NCI-H345 treated with DMSO at 0.1 percent for 48 hours (cell line): Measurements from ENCODE around the gene LOXHD1.

ENCODE experiments used
- DNase-seq: peaks from one replicate; lab custom pipeline; 2025; ENCODE audit not compliant: unreplicated experiment; lab: John Stamatoyannopoulos, UW

LOXHD1 gene

DNA sequence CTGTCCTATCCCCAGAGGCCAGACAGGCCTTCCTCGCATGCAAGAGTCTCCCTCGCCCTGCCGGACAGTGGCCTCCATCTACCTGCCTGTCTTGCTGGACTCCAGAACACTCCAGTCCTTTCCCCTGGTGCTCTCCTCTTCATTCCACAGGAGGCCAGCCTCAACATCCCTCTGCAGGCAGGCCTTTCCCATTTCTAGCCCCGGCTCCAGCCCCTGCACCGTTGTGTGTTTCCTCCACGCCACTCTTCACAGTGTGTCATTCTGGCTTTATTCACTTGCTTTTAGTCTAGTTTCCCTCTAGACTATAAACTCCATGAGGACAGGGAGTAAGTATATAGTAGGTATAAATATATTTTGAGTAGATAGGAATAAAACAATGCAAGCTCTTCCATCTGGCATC, 81.2 kb downstream of the LOXHD1 start:
- no peak for DNase-seq

DNA sequence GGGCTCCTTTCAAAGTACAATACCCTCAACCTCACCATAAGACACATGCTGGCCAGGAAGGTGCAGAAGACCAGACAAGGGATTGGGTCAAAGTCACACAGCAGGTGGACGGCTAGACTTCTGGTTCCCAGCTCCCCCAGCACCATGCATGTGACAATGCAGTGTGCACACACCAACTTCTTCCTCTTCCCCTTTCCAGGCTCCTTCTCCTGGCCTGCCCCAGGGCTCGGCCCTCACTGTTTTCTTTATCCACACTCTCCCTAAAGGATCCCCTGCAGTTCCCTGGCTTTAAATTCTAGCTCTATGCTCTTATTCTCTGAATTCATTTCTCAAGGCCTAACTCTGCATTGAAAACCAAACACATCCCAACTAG, 82.3 kb downstream of the LOXHD1 start:
- no peak for DNase-seq

DNA sequence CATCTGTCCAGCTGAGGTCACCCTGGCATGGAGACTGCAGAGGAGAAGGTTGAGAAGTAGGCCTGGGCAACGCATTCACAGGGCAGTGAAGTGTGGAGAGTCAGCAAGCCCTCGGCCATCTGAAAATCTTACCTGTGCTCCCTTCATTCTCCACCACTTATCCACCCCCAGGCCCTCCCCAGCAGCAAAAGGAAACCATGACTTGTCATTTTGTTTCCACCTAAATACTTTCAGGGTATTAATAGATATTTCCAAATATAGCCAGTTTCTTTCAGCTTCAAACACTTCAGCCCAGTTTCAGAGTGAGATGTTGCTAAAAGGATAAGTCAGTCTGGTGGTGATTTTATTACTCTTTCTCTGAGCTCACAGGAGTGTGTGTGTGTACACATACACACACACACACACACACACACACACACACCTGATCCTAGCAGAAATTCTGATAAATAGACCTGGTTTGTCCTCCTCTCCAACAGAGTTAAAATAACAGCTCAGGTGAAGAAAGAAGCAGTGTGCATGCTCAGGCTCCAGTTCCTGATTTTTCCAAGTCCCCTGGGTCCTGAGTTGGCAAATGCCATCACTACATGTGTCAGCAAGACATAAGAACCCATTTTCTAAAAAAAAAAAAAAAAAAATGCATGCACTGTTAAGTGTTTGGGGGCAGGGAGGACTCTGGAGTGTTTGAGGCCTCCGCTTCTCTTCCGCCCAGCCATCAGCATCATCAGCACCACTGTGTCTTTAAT, 82.8 kb downstream of the LOXHD1 start:
- DNase-seq = no peak

DNA sequence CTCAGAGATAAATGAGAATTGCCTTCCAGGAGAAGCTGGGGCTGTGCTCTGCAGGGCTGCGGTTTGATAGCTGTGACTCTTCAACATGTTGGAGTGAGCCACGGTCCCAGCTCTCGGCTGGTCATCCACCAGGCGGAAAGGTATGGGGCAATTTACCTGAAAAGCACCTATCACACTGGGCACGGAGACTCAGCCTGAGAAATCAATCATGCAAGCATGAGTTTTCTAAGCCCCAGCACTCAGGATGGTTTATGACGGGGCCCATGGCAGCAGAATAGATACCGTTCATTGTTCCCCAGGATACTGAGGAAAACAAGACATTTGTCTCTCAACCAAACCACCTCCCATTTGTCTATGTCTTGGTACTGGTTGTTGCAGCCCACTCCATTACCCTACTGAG, 83.9 kb downstream of the LOXHD1 start:
- no peak for DNase-seq

DNA sequence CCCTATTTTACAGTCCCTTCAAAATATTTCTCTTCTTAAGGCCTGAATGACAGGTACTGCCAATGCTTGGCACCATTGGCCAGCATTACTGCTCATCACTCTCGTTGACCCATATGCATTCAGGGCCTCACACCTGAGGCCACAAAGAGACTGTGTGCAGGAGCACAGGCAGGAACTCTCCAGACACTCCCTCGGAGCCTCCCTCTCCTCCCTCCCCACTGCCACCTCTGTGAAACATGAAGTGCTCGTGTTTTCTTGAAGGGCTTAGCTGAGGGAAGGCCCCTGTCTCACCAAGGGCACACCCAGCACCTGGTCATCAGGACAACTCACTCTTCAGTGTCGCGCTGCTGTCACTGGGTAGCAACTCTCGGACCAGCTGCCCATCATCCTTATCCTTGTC, 85.3 kb downstream of the LOXHD1 start:
- no peak for DNase-seq

DNA sequence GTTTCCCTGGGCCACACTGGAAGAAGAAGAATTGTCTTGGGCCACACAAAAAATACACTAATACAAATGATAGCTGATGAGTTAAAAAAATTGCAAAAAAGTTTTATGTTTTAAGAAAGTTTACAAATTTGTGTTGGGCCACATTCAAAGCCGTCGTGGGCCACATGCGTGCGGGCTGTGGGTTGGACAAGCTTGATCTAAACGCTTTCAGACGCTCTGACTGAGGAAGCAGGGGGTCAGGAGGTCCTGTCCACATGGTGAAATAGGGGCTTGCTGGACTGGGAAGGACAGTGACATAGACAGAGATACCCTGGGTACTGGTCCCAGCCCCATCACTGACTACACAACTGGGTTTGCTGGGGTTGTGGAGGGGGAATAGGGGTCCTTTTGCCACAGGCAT, 86.4 kb downstream of the LOXHD1 start:
- no peak for DNase-seq

DNA sequence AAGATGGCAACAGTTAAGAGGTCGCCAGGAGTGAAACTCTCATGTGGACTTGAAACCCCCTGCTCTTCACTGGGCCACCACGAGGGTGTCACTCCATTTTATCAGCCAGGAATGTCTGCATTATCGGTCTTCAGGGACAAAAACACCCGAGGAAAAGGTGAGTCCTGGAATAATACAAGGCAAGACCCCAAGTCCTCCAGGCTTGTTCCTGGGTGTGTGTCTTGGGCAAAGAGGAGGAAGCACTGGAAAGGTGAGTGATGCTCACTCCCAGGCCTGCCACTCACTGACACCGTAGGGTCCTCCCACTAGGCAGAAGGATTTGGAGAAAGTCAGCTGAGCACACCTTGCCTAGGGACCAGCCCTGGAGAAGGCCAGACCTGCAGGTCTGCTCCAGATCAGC, 86.9 kb downstream of the LOXHD1 start:
- DNase-seq = no peak

DNA sequence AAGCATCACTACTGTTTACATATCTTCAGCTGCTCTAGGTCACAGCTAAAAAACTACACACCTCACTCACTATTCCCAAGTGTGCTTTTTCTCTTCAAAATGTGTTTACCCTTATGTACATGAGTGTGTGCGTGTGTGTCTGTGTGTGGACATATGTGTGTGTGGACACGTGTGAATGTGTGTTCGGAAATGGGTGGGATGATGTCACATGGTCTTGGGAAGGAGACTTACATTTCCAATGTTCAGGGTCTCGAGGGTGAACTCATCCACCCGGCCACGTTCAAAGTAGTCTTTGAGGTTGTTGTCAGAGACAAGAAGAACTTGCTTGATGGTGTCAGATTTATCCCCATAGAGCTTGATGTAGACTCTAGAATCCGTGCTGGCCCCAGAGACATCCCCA, 87.8 kb downstream of the LOXHD1 start:
- no peak for DNase-seq

DNA sequence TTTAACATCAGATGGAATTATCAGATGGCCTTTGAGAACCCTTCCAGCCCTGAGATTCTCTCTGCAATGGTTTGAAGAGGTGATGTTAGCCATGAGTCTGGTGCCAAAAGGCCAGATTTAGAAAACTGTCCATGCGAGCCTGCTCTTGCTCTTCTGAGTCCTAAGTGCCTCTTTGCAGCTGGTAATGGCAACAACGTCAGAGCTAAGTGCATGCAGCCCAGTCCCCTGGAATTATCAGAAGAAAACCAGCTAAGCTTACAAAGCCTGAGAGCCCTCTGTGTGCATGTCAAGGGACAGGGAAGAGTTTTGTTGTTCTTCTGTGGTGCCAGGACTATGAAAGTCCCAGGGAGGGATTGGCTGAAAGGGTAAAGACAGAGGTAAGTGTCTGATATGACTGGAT, 89.8 kb downstream of the LOXHD1 start:
- no peak for DNase-seq

DNA sequence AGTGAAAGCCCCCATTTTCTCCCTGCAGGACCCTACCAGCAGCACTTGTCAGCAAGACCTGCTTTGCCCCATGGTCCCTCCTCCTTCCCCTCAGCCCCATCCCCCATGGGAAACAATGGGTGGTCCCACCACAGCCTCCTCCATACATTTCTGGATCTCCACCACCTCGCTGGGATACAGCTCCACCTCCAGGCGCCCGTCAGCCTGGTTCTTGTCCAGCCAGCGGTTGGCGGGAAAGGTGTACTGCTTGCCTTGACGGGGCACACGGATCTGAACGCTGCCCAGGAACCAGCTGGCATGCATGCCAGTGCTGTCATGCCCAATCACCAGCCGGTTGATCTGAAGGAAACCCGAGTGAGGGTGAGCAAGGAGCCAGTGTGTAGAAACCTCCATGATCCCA, 90.9 kb downstream of the LOXHD1 start:
- DNase-seq = no peak

DNA sequence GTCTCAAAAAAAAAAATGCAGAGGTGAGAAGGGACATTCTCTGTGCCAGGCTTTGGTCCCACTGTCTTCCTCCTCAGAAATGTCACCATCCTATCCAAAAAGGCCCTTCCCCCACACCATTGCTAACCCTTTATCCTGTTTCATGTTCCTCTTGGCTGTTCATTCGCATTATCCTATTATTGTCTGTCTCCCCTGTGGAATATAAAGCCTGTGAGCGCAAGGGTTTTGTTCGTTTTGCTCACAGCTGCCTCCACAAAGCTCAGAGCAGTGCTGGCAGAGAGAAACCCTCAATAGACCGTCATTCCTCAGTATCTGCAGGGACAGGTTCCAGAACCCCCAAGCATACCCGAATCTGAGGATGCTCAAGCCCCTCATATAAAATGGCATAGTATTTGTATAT, 91.8 kb downstream of the LOXHD1 start:
- no peak for DNase-seq

DNA sequence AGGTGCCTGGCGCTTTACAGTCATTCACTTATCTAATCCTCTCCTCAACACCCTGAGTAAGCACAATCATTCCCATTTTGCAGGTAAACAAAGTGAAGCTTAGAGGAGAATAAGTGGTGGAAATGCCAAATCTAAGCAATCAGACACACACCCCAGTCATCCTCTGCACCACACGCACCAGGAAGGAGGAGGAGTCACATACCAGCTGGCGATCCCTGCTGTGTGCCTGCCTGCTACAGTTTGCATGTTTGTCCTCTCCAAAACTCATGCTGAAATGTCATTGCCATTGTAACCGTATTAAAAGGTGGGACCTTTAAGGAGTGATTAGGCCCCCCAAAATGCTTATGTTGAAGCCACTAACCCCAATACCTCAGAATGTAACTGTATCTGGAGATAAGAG, 93.7 kb downstream of the LOXHD1 start:
- no peak for DNase-seq

DNA sequence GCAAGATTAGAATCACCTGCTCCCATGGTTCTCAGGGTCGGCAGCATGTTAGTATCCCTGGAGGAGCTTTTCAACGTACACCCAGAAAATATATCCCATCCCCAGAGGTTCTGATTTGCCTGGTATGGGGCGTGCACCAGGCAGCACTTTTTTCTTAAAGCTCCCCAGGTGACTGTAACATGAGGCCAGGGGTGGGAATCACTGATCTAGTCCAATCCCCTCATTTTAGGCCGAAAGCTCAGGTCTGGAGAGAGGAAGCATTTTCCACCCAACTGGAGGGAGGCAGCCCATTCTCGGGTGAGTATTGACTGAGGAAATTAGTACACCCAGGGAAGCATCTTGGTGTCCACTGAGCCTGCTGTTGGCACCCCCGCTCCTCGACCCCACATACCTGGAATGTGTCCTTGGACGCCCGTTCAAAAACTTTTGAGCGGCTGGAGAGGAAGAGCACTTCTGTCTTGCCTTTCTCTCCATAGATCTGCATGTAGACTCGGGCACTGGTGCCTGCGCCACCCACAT, 94.3 kb downstream of the LOXHD1 start:
- DNase-seq = no peak

DNA sequence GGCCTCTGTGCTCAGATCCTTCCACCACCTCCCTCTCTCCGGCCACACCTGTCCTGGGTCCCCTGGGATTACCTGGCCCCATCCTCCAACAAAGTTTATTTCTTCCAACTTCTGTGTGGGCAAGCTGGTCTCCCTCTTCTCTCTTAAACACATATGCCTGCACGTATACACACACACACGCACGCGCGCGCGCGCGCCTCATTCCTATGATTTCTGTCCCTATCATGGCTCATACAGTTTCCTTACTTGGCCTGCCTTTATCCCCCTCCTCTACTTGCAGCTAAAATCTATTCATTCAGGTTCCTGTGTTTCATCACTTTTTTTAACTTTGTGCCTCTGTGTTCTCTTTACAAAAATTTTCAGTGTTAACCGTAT, 96.4 kb downstream of the LOXHD1 start:
- DNase-seq = no peak

DNA sequence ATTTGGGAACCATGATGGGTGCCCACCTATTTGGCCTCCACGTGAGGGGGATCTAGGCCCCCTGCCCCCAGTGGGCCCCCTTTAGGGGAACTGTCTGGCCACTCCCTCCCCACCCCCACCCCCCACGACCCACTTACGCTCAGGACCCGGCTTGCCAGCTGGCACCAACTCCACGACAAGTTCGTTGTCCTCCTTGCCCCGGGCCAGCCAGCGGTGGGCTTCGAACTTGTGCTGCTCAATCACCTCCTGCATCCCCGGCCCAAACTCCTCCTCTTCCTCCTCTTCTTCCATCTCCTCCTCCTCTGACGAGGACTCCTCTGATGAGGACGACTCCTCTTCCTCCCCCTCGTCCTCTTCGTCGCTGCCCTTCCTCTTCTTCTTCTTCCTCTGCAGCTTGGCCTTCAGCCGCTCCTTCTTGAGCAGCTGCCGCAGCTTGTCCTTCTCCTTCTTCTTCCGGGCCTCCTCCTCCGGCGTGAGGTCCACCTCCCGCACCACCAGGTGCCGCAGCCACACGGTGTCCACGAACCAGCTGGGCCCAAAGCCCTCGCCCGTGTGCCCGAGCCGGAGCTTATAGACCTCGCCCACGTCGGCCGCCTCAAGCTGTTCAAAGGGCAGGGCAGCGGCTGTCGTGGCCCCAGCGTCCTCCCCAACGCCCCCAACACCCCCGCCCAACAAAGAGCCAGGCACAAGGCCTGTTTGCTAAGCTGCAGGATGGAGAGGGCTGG, 96.9 kb downstream of the LOXHD1 start:
- DNase-seq = no peak

DNA sequence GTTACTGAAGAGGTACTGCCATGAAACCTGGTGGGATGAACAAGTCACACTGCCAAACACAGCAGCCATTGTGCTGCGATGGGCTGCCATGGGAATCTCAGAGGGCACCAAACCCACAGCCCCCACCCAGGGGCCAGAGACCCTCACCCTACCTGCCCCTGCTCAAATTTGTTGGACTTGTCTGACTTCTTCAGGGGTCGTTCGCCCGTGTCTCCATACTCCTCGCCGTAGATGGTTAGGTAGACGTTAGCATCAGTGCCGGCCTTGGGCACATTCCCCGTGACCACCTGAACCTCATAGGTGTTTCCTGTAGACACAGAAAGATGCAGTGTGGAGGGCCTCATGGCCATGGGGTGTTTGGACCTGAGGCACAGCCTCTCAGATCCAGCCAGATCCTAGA, 97.7 kb downstream of the LOXHD1 start:
- no peak for DNase-seq

DNA sequence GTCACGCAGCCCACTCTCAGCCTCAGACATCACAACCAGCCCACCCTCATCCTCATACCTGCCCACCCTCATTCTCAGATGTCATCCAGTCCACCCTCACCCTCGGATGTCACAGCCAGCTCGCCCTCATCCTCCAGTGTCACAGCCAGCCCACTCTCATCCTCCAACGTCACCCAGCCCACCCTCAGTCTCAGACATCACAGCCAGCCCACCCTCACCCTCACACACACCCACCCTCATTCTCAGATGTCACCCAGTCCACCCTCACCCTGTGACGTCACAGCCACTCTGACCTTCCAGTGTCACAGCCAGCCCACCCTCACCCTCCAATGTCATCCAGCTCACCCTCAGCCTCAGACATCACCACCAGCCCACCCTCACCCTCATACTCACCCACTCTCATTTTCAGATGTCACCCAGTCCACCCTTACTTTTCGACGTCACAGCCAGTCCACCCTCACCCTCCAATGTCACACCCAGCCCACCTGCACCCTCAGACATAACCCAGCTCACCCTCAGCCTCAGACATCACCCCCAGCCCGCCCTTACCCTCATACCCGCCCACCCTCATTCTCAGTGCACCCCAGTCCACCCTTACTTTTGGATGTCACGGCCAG, 100.3 kb downstream of the LOXHD1 start:
- DNase-seq = no peak

DNA sequence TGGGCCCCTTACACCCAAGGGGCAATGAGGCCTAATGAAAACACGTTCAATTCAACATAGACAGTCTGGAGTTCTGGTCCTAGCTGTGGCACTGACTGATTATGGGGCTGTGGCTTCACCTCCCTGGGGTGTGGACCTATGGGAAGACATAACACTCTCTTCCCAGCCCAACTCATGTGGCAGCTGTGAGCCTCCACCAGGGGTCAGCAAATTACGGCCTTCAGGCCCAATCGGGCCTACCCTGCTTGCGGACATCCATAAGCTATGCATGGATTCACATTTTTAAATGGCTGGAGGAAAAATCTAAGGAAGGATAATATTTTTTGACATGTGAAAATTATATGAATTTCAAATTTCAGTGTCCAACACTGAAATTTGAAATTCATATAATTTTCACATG, 101.3 kb downstream of the LOXHD1 start:
- DNase-seq = no peak

DNA sequence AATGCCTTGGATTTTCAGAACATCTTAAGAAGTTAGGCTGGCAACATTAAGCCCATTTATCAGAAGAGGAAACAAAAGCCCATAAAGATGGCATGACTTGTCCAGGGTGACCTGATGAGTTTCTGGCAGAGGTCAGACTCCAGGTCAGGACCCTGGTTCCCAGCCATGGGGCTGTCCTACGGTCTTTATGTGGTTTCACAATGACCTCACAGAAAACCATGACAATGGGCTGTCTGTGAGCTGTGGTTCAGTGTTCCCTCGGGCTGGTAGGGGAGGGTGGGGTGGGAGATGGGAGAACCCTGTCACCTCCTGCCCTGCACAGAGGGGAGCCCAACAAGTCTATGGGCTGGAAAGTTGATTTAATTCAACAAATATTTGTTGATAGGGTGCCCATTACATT, 101.8 kb downstream of the LOXHD1 start:
- DNase-seq = no peak

DNA sequence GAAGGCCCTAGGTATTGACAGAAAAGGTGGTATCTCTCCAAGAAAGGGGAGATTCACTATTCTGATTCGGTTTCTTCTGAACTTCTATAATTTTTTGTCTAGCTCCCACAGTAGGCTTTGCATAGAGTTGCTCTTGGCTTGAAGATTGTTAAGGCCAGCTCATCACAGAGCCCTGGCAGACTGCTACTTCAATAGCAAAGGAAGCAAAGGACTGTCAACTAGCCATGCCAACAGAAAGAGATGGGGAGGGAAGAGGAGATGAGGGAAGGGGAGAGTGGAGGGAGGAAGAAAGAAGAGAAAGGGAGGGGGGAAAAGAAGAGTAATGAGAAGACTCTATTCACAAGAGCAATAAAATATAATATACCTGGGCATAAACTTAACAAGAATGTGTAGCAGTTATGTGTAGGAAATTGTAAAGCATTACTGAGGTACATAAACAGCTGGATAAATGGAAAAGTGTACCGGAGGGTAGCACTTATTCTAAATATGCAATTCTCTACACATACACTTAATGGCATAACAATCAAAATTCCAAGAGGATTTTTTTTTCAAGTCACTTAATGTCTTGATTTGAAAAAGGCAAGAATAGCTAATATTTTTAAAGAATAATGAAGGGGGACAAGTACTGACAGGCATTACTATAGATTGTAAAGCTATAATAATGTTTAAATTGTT, 102.5 kb downstream of the LOXHD1 start:
- no peak for DNase-seq

DNA sequence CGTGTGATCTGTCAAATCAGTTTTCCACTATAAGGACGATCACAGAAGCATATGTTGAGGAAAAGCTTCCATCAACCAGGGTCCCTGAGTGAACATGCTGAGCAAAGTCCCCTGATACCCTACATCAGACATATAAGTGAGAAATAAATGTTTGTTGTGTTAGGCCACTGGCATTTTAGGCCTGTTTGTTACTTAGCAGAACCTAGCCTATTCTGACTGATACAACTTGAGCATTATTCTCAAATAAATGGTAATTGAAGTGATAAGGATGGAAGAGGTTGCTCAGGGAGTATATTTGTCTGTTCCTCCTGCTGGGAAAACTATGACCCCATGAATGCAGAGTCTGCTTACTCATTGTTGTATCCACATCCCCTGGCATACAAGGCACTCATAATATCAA, 106.4 kb downstream of the LOXHD1 start:
- DNase-seq = no peak

DNA sequence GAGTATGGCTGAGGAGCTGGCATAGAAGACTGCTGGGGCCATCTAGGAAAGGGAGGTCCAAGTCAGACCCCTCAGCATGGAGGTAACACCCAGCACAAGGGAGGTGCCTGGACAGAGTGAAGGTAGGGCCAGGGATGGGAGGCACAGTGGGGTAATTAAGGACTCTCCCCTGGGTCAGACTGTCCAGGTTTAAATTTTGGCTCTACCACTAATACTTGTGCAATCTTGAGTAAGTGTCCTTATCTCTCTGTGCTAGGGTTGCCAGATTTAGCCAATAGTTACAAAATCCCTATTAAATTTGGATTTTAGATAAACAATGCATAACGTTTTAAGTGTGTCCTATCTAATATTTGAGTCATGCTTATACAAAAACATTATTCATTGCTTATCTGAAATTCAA, 109.5 kb downstream of the LOXHD1 start:
- no peak for DNase-seq
